K562 (cell line): ENCODE results near the gene MPZL1. TPM values are rescaled to one million over a fixed set of nuclear protein-coding genes. Genes with fewer than 3 reads are reported as not detected.

Experiments
- ATAC-seq: fragments of 200-7000 bp; cut with Tn5 transposase; 3 replicates; pipeline ENCODE4 v1.9.1; 2020; ENCODE audit warnings: moderate library complexity
- BruUV-seq: library from RNA; stranded (reverse); fragments of 400-500 nt; replicated peaks from 2 replicates; lab custom pipeline; 2021; lab: Mats Ljungman, UMichigan
- CTCF ChIA-PET: fragments of 300-600 bp; formaldehyde crosslinking; extraction: SDS; loops from one replicate; lab custom pipeline; 2021; ENCODE audit warnings: low intra/inter-chr PET ratio; lab: Yijun Ruan, JAX
- POLR2A ChIA-PET: fragments of 300-600, 350-650 bp; sonication (Branson Sonifier 250); formaldehyde crosslinking; extraction: SDS; loops from one replicate; lab custom pipeline; 2021; ENCODE audit warnings: antibody characterized with exemption, inconsistent platforms; lab: Yijun Ruan, JAX
- DNase-seq, 4 experiments: peaks; one replicate each; pipeline versions ENCODE4 v3.0.0 to v3.0.0-alpha.2; 2011 to 2018; ENCODE audit warnings: low spot score in 3 of 4, mixed read lengths in 3 of 4; ENCODE audit errors: extremely low read depth in 1 of 4
- FAIRE-seq: peaks from 2 replicates; lab custom pipeline; 2011; peaks lifted over from hg19 to GRCh38; lab: Jason Lieb, UNC
- H2AFZ ChIP-seq: 2 replicates; pipeline ENCODE4 v1.6.0; 2011; ENCODE audit warnings: low read depth, low read length, control low read depth, inconsistent platforms
- H3K27ac ChIP-seq: fragments of 200-600 bp; 3 replicates; pipeline ENCODE4 v1.8.0; 2011; ENCODE audit warnings: low read depth, mild to moderate bottlenecking, control low read depth, inconsistent platforms, low read length, moderate library complexity, mixed read lengths; ENCODE audit errors: extremely low read depth
- H3K27me3 ChIP-seq, 2 experiments: fragments of 300-600 bp in 1 of 2; 2 replicates in 1 of 2; 3 replicates in 1 of 2; pipeline versions ENCODE4 v1.6.0 to v1.8.0; 2011; ENCODE audit warnings: inconsistent platforms in 2 of 2, low read length in 2 of 2, mild to moderate bottlenecking in 1 of 2, mixed read lengths in 1 of 2, moderate library complexity in 1 of 2; ENCODE audit not compliant: control insufficient read depth in 2 of 2, insufficient read depth in 2 of 2
- H3K36me3 ChIP-seq: fragments of 300-600 bp; 3 replicates; pipeline ENCODE4 v1.8.0; 2011; ENCODE audit warnings: mild to moderate bottlenecking, low read length, inconsistent platforms; ENCODE audit not compliant: control insufficient read depth, insufficient read depth
- H3K4me1 ChIP-seq, 2 experiments: fragments of 200-600 bp in 1 of 2; replicated peaks in 1 of 2; 2 replicates in 1 of 2; 3 replicates in 1 of 2; pipeline versions ENCODE4 v1.5.1 to v1.8.0; 2011; ENCODE audit warnings: inconsistent platforms in 2 of 2, low read length in 2 of 2, mild to moderate bottlenecking in 1 of 2, mixed read lengths in 1 of 2, moderate library complexity in 1 of 2; ENCODE audit not compliant: control insufficient read depth in 2 of 2, insufficient read depth in 2 of 2
- H3K4me2 ChIP-seq: 2 replicates; pipeline ENCODE4 v1.6.1; 2011; ENCODE audit warnings: low read length, control low read depth, inconsistent platforms, mixed read lengths; ENCODE audit not compliant: insufficient read depth
- H3K4me3 ChIP-seq: fragments of 200-600 bp; sonication (generic), shearing (Covaris generic); 2 replicates; pipeline ENCODE4 v1.5.1; 2016; ENCODE audit warnings: control low read depth, inconsistent platforms
- H3K79me2 ChIP-seq: fragments of 200-600 bp; 3 replicates; pipeline ENCODE4 v1.8.0; 2011; ENCODE audit warnings: low read length, inconsistent platforms; ENCODE audit not compliant: control insufficient read depth, insufficient read depth
- H3K9ac ChIP-seq, 2 experiments: 2 replicates each; pipeline versions ENCODE4 v1.6.0 to v1.6.1; 2011; ENCODE audit warnings: low read depth in 2 of 2, low read length in 2 of 2, control low read depth in 1 of 2, inconsistent platforms in 1 of 2, mild to moderate bottlenecking in 1 of 2, mixed read lengths in 1 of 2; ENCODE audit not compliant: insufficient read depth in 1 of 2
- H3K9me1 ChIP-seq: one replicate; pipeline ENCODE4 v1.6.0; 2011; ENCODE audit warnings: inconsistent platforms, mild to moderate bottlenecking, low read length, moderate library complexity; ENCODE audit not compliant: control insufficient read depth, insufficient read depth
- H3K9me3 ChIP-seq: replicated peaks from 2 replicates; pipeline ENCODE4 v1.5.1; 2011; ENCODE audit warnings: low read depth, low read length, inconsistent platforms; ENCODE audit not compliant: control insufficient read depth, insufficient read depth
- H4K20me1 ChIP-seq: replicated peaks from 2 replicates; pipeline ENCODE4 v1.6.1; 2011; ENCODE audit warnings: low read length, inconsistent platforms, mixed read lengths; ENCODE audit not compliant: control insufficient read depth, insufficient read depth
- KAT8 ChIP-seq: fragments of 450-650 bp; IDR thresholded peaks from 2 replicates; pipeline ENCODE4 v1.6.1; 2016; ENCODE audit warnings: low read depth, mild to moderate bottlenecking
- ZNF316 ChIP-seq: fragments of 450-650 bp; IDR thresholded peaks from 2 replicates; pipeline ENCODE4 v1.6.1; 2016
- ZNF398 ChIP-seq: fragments of 250-450 bp; sonication (Bioruptor Pico); IDR thresholded peaks from 2 replicates; pipeline ENCODE4 v1.8.0; 2021; ENCODE audit warnings: moderate library complexity, mild to moderate bottlenecking, inconsistent platforms
- ZNF707 ChIP-seq: fragments of 250-450 bp; sonication (Bioruptor Pico); conservative IDR thresholded peaks from 2 replicates; pipeline ENCODE4 v1.8.0; 2022; ENCODE audit warnings: inconsistent platforms, mild to moderate bottlenecking, moderate library complexity
- WGBS: fragments of 100-300 bp; shearing (Covaris generic); methylation state at CpG from one replicate; pipeline ENCODE4 v1.1.6; 2016; ENCODE audit warnings: low coverage, mixed read lengths; ENCODE audit not compliant: insufficient coverage; ENCODE audit errors: missing lambda C conversion rate; 5-methylcytosine and 5-hydroxymethylcytosine counted together
- in situ Hi-C: fragments of 300-500 bp; cut with MboI; formaldehyde crosslinking; loops from 4 replicates; pipeline ENCODE4 v1.15.0; 2018; ENCODE audit warnings: inconsistent platforms, mixed read lengths
- intact Hi-C: fragments of 100-400 bp; cut with micrococcal nuclease; formaldehyde crosslinking; loops from 2 replicates; pipeline ENCODE4 v1.14.2; 2022
- polyA plus RNA-seq, 8 experiments: library from polyadenylated mRNA; depleted of rRNA in 4 of 8; stranded (reverse) in 5 of 8; unstranded in 3 of 8; fragments of >200 nt; fragmentation: Nextera tagmentation in 2 of 8; fragmentation: Illumina TruSeq in 1 of 8; extraction: Ambion mirVana in 2 of 8; extraction: Trizol in 1 of 8; gene quantifications; 2 replicates each; pipeline versions ENCODE4 v1.2.1 to v1.2.3, GENCODE V29; 2011 to 2014; ENCODE audit warnings: inconsistent platforms in 1 of 8, missing spikeins in 1 of 8
- total RNA-seq, 7 experiments: library from RNA; depleted of rRNA in 6 of 7; stranded (reverse); fragments of >200 nt in 6 of 7; fragmentation: Illumina TruSeq in 2 of 7; extraction: Trizol in 2 of 7; gene quantifications; 2 replicates each; pipeline versions ENCODE4 v1.2.1 to v1.2.3, GENCODE V29; 2011 to 2021; ENCODE audit warnings: low replicate concordance in 1 of 7

The MPZL1 gene
- total and polyA plus RNA-seq, 9 of the 15 experiments (the other 6 are each of a cell fraction or from before 2014, with no cell fraction given): 14.5 to 153 (median 66.5) TPM

GRCh38 chr1:167776616-167777268 is 55.0 kb downstream of the MPZL1 start:
- FAIRE-seq (no peak), DNase-seq (no peak), ATAC-seq (no peak)
- no TSS peak for BruUV-seq
- Histone ChIP-seq H3K4me3 (no peak overlapping the region), H3K4me1 (peaks cover 0 to 2% of the 10 kb centered on the region in 2 experiments; a peak in 1 of 5 replicates), H2AFZ (no peak overlapping the region), H3K79me2 (no peaks in the 10 kb centered on the region), H3K4me2 (no peak overlapping the region), H3K27ac (no peak overlapping the region), H3K27me3 (no peaks in the 10 kb centered on the region), H4K20me1 (no peaks in the 10 kb centered on the region), H3K9ac (no peak overlapping the region), H3K36me3 (peaks cover 64% of the 10 kb centered on the region), H3K9me1 (no peaks in the 10 kb centered on the region), H3K9me3 (no peaks in the 10 kb centered on the region)
- CTCF ChIA-PET: no interaction called here
- WGBS: 100% methylated on average over 1 of the region's 1 CpG
- POLR2A ChIA-PET: interaction anchor here (0.9 to 1.6 kb wide), 3 partner anchors 13 to 21 kb away, joined by 3 to 14 read pairs (median 4); no protein-coding TSS in a partner anchor
- in situ Hi-C loops: no loop called here
- no peak for TF ChIP-seq ZNF707 (CRISPR knock-in tag)
- TF ChIP-seq ZNF316: peak; percentile 43; the same call in 1 of the 2 replicates
- intact Hi-C loops: no loop called here

DNA sequence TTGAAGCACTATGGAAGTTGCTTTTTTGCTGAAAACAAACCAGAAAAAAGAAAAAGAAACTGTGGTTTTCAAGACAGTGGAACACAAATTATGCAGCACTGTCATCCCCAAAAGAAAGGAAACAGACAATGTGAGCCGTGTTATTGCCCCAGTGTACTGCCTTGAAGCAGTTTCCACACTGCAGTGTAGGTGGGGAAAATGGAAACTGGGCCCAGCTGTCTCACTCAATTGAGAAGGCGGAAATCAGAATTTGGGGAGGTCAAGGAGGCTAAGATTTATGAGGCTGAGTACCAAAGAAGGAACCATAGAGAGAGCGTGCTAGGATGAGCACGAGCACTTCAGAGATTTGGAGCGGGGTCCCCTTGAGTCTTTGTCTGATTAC is 55.5 kb downstream of the MPZL1 start:
- Histone ChIP-seq H3K36me3 (peaks cover 59% of the 10 kb centered on the region), H2AFZ (no peak overlapping the region), H4K20me1 (no peaks in the 10 kb centered on the region), H3K9me1 (no peaks in the 10 kb centered on the region), H3K79me2 (no peaks in the 10 kb centered on the region), H3K9ac (no peak overlapping the region), H3K27ac (no peak overlapping the region), H3K27me3 (no peaks in the 10 kb centered on the region), H3K4me1 (no peaks in the 10 kb centered on the region), H3K4me2 (no peak overlapping the region), H3K4me3 (no peak overlapping the region), H3K9me3 (no peaks in the 10 kb centered on the region)
- POLR2A ChIA-PET: no interaction called here
- DNase-seq (no peak), FAIRE-seq (no peak), ATAC-seq (no peak)
- in situ Hi-C loops (no loop called here), intact Hi-C loops (no loop called here)
- no TSS peak for BruUV-seq
- TF ChIP-seq KAT8: no peak
- no peak for TF ChIP-seq ZNF398 (CRISPR knock-in tag)
- WGBS: 98% methylated on average over 5 of the region's 5 CpGs
- CTCF ChIA-PET: no interaction called here
